Endothelial cell of hepatic sinusoid (primary cell): ENCODE measurements around the gene PRKD2.
"Not testable (repeated sequence)": the region's sequence is repeated elsewhere in the genome, so short reads cannot be mapped to it uniquely, and the experiment has no call there.

ENCODE experiments used
- in situ Hi-C: cut with HindIII; loops from 2 replicates; pipeline ENCODE4 v1.10.0; 2017; ENCODE audit warnings: low sequenced_read_pairs

PRKD2 gene

GRCh38 chr19:46713781-46714443, 3.0 kb downstream of the PRKD2 start:
- in situ Hi-C loops: no loop called here

GRCh38 chr19:46712768-46713338, 4.1 kb downstream of the PRKD2 start:
- in situ Hi-C loops: not testable (repeated sequence)

- in situ Hi-C loops: no loop called here
These were observed 6.2 kb downstream of the PRKD2 start for GRCh38 chr19:46710687-46711086.

DNA sequence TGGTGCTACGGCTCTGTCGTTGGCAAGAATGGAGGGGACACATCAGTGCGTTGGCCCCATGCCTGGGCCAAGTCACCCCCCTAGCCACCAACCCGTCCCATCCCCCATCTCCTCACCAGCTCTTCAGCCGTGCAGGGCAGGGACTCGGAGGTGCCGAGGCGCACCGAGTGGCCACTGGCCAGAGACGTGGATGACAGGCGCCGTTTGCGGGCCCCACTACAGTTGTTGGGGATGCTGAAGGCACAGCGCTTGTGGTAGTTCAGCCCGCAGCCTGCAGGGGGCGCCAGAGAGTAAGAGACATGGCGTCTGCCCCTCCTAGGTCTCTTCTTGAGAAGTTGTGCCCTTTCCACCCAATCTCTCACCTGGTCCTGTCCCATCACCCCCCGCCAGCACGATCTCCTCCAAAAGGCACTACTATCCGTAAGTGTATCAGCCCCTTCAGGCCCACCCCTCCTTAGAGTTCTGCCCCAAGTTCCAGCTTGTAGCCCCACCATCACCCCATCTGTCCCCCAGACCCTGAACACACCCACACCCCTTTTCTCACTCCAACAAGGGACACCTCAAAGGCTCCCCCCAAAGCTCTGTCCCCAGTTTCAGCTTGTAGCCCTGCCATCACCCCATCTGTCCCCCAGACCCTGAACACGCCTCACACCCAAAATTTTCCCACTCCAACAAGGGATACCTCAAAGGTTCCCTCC, 12.4 kb downstream of the PRKD2 start:
- in situ Hi-C loops: no loop called here

GRCh38 chr19:46700704-46701103, 16.2 kb downstream of the PRKD2 start:
- in situ Hi-C loops: no loop called here

DNA sequence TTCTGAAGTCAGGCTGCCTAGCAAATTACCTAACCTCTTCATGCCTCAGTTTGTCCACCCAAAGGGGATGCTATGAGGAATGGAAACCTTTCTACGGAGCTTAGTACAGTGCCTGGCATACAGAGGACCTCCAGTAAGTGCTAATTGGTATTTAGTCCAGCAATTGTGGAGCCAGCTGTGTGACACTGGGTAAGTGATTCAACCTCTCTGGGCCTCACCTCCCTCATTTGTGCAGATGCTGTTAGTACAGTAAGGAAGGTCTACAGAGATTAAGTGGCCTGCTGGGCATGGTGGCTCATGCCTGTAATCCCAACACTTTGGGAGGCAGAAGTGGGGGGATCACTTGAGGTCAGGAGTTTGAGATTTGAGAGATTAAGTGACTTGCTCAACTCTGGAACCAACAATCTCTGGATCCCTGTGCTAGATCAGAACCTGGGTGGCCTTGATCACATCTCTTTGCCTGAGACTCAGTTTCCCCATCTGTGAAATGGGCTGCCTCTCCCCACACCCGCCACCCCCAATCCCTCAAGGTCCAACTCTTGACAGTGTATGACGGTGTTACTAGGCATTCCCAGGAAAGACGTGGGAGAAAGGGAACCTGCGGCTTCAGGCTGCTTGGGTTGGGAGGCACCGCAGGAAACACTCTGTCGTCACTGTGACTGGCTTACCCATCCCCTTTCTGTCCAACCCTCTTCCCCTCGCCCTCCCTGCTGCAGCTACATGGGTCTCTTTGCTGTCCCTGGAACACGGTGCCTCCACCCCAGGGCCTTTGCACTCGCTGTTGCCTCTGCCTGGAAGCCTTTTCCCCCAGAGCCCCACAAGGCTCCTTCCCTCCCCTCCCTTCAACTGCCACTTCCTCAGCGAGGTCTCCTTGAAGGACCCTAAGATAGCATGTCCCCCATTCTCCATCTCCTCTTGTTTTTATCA, 18.3 kb downstream of the PRKD2 start:
- in situ Hi-C loops: no loop called here

GRCh38 chr19:46697204-46697960, 19.5 kb downstream of the PRKD2 start:
- in situ Hi-C loops: no loop called here

DNA sequence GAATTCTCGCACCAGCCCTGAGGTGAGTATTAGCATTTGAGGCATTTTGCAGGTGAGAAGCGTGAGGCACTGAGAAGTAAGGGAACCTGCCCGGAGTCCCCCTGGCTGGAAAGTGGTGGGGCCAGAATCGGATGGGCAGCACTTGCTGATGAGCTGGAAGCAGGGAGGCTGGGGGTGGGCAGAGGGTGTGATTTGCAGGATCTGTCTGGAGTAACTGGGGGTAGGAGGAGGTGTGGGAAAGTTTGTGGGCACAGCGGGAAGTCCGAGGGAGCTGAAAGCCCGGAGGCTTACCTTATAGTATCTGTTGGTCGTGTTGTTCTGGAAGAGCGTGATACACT, 20.1 kb downstream of the PRKD2 start:
- in situ Hi-C loops: no loop called here

GRCh38 chr19:46696052-46696451, 20.9 kb downstream of the PRKD2 start:
- in situ Hi-C loops: no loop called here

DNA sequence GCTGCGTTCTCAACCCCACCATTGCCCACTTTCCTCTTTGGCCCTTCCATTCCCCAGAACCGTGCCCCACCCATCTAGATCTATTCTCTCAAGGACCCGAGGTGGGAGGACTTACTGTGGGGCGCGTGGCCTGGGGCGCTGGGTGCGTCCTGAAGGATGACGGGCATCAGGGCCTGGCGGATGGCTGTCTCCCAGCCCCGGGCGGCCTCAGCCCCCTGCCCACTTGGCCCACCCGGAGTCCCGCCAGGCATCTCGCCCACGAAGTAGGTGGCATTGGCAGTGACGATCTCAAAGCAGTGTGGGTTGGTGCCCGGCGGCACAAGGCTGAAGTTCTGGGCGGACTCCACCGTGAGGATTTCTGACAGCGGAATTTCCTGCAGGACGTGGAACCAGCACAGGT, 23.2 kb downstream of the PRKD2 start:
- in situ Hi-C loops: loop anchor here (5.0 kb wide), 3 partner anchors 36 to 89 kb away; partner anchors contain the start of genes FKRP and STRN4

DNA sequence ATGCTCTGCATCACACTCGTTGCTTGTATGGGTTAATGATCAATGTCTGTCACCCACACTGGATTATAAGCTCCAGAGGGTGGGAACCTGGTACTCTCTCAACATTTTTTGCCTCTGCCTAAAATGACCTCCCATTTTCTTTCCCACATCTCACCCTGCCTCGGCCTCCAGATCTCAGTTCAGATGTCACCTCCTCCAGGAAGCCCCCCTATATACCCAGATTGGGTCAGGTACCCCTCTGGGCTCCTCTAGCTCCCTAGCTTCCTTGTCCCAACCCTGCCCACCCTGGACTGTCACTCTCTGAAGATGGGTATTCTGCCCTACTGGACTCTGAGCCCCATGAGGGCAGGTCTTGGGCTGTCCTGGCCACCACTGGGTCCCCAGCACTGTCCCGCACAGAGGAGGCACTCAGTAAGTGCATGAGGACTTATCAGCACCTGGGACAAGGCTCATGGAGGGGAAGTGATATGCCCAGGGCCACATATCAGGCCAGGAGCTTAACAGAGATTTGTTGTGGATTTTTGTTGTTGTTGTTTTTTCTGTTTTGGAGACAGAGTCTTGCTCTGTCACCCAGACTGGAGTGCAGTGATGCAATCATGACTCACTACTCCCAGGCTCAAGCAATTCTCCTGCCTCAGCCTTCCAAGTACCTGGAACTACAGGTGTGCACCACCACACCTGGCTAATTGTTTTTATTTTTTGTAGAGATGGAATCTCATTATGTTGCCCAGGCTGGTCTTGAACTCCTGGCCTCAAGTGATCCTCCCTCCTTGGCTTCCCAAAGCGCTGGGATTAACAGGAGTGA, 23.8 kb downstream of the PRKD2 start:
- in situ Hi-C loops: loop anchor here (5.0 kb wide), 3 partner anchors 36 to 89 kb away; partner anchors contain the start of genes FKRP and STRN4

GRCh38 chr19:46691948-46692347, 25.0 kb downstream of the PRKD2 start:
- in situ Hi-C loops: loop anchor here (5.0 kb wide), 3 partner anchors 35 to 90 kb away; partner anchors contain the start of genes FKRP and STRN4

DNA sequence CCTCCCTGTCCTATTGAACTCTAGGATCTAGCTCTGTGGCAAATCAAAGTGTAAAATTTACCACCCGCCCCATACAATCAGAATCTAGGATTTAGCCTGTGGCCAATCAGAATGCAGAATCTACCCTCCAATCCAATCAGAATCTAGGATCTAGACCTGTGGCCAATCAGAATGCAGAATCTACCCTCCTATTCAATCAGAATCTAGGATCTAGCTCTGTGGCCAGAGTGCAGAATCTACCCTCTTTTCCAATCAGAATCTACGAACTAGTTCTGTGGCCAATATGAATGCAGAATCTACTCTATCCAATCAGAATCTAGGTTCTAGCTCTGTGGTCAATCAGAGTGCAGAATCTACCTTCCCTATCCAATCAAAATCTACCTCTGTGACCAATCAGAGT, 25.8 kb downstream of the PRKD2 start:
- in situ Hi-C loops: loop anchor here (5.0 kb wide), 3 partner anchors 34 to 91 kb away; partner anchors contain the start of genes FKRP and STRN4

GRCh38 chr19:46689358-46689757, 27.6 kb downstream of the PRKD2 start:
- in situ Hi-C loops: no loop called here

DNA sequence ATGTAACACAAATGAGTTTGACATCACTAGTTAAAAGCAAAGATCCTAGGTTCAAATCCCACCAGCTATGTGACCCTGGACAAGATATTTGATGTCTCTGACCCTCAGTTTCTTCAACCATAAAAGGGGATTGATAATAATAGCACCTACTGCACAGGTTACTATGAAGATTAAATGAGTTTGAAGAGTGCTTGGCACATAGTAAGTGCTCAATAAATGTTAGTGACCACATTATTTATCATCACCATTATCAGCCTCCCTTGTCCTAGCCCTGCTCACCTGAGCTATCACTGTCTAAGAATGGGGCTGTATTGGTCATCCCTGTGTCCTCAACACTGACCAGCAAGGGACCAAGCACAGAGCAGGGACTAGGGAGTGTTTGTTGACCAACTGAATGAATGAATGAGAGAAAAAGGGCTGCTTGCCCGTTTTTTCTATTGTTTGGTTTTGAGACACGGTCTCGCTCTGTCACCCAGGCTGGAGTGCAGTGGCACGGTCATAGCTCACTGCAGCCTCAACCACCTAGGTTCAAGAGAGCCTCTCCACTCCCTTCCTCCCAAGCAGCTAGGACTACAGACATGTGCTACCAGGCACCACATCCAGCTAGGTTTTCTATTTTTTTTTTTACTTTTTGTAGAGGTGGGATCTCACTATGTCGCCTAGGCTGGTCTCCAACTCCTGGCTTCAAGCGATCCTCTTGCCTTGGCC, 29.3 kb downstream of the PRKD2 start:
- in situ Hi-C loops: no loop called here

- in situ Hi-C loops: no loop called here
These were observed 31.7 kb downstream of the PRKD2 start for GRCh38 chr19:46685189-46685588.

DNA sequence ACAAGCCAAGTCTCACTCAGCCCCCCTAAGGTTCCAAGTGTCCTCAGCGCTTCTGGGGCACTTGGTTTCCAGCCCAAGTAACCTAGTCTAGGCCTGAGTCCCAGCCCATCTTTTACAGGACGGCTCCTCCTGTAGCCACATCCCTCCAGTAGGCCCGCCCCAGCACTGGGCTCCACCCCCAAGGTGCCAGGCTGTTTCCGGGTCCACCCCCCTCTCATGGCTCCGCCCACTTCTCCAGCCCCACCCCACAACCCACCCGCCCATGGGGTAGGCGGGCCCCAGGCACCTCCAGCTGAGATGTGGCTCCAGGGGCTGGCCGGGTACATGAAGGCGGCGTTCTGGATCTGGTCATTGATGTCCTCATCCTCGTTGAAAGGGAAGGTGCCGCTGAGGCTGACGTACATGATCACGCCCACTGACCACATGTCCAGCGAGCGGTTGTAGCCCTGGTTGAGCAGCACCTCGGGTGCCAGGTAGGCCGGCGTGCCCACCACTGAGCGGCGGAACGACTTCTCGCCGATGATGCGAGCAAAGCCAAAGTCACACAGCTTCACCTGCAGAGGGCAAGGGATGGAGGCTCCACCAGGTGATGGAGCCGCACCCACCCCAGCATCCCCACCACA, 38.7 kb downstream of the PRKD2 start:
- in situ Hi-C loops: no loop called here

GRCh38 chr19:46674416-46675178, 42.3 kb downstream of the PRKD2 start:
- in situ Hi-C loops: loop anchor here (25.0 kb wide), 1 partner anchor 137 kb away; no protein-coding TSS in a partner anchor
